ENCODE measurements around the gene CDPF1.

CDPF1 gene

DNA sequence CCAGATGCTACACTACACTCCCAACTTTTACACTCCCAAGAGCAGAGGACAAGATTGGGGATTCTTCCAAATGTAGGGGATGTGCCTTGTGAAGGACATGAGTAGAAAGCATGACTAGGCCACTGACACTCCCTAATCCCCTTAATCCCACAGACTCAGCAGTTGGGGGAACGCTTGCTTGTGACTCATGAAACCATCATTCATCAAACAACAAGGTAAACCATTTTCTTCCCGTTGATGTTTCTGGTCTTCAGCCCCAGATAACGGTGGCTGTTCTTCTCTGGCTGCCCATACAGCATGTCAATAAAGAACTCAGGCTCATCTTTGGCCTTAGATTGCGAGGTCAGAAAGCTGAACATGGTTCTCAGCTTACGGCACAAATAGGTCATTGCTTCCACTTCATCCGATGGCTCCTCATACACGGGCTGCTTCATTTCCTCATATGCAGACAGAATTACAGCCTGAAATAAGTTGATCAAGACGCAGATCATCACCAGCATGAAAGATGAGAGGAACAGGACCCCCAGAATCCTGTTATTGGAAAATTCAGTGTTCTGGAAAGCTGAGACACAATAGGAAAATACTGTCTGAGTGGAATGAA, 6.4 kb upstream of the CDPF1 start:
- peak; percentile 52 for DNase-seq (ENCODE audit: low read depth, low spot score)

- DNase-seq (ENCODE audit: low read depth, low spot score), result no peak
Observed at GRCh38 chr22:46251816-46252380, 1.8 kb upstream of the CDPF1 start.

- no peak for DNase-seq (ENCODE audit: low read depth, low spot score)
Observed at GRCh38 chr22:46251266-46251665, 1.2 kb upstream of the CDPF1 start.

- no peak for DNase-seq (ENCODE audit: low read depth, low spot score)
Observed at GRCh38 chr22:46250783-46251125, 661 bp upstream of the CDPF1 start.

DNA sequence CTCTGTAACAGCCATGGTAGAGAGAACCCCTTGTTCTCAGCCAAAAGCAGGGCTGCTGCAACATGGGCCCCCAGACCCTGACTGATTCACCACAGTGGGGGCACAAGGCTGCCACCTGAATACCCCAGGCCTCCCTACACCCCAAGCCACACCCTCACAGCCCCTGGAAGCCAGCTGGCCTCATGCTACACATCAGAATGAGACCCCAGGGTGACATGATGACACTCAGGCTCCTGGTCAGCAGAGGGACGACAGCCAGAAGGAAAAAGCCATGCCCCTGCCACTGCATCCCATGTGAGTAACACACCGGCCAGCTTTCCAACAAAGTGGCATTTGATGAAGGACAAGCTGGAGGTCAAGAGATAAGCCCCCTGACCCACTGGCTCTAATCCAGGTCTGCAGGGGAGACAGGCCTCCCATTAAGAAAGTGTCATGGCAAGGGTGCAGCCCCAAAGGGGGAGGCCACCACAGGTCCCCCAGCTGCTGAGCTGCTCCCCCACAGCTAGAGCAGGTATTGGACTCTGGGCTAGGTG, 2.6 kb downstream of the CDPF1 start:
- DNase-seq (ENCODE audit: low read depth, low spot score), result no peak

GRCh38 chr22:46246178-46246577, 3.9 kb downstream of the CDPF1 start:
- DNase-seq (ENCODE audit: low read depth, low spot score), result no peak

DNA sequence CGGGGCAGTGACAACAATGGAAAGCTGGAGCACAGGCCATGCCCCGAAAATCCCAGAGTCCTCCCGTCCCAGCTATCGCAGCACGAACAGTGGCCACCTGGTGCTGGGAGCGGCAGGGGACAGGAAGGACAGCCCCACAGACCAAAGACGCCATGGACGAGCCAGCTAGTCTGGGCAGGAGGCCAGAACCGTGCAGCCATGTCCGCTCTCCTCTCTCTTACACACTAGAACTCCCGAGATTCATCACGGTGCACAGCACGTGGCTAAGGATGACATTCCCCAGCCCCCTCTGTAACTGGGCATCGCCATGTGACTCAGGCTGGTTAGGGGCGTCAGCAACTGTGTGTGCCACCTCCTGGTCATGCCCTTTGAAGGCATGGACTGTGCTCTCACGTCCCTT, 4.6 kb downstream of the CDPF1 start:
- DNase-seq (ENCODE audit: low read depth, low spot score), result no peak

- DNase-seq (ENCODE audit: low read depth, low spot score), result no peak
Observed at GRCh38 chr22:46244771-46245170, 5.3 kb downstream of the CDPF1 start.

- no peak for DNase-seq (ENCODE audit: low read depth, low spot score)
Observed at GRCh38 chr22:46242076-46242475, 8.0 kb downstream of the CDPF1 start.

- DNase-seq (ENCODE audit: low read depth, low spot score), result no peak
Observed at GRCh38 chr22:46241396-46242007, 8.6 kb downstream of the CDPF1 start.

- DNase-seq (ENCODE audit: low read depth, low spot score), result no peak
Observed at GRCh38 chr22:46240907-46241306, 9.2 kb downstream of the CDPF1 start.

GRCh38 chr22:46240506-46240905, 9.6 kb downstream of the CDPF1 start:
- no peak for DNase-seq (ENCODE audit: low read depth, low spot score)

GRCh38 chr22:46240073-46240472, 10.0 kb downstream of the CDPF1 start:
- no peak for DNase-seq (ENCODE audit: low read depth, low spot score)

GRCh38 chr22:46239261-46240048, 10.6 kb downstream of the CDPF1 start:
- no peak for DNase-seq (ENCODE audit: low read depth, low spot score)

- DNase-seq (ENCODE audit: low read depth, low spot score), result no peak
Observed at GRCh38 chr22:46238541-46238940, 11.6 kb downstream of the CDPF1 start.

DNA sequence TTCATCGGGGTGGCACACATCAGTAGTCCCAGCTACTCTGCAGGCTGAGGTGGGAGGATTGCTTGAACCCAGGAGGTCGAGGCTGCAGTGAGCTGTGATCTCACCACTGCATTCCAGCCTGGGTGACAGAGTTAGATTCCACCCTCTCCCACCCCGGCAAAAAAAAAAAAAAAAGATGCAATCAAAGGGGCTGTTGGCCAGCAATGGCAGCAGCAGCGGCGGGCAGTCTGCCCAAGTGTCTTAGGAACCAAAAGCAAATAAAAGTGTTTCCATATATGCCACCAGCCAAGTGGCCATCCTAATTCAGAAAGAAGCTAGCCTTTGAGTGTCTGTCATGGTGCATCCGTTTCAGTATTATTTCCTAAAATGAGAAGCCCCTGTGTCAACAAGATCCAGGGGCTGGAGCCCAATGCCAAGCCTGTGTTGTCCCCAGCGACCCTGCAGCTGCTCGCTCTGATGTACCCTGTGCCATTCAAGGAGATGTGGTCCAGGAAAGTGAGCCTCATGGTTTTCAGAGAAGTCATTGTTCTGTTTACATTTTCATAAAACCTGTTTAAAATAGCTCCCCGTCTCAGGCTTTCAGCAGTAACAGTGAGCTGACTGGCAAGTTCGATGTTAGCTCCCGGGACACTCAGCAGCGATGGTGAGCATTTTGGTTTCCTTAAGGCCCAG, 12.5 kb downstream of the CDPF1 start:
- DNase-seq (ENCODE audit: low read depth, low spot score), result no peak

GRCh38 chr22:46234969-46235368, 15.1 kb downstream of the CDPF1 start:
- DNase-seq (ENCODE audit: low read depth, low spot score), result no peak

DNA sequence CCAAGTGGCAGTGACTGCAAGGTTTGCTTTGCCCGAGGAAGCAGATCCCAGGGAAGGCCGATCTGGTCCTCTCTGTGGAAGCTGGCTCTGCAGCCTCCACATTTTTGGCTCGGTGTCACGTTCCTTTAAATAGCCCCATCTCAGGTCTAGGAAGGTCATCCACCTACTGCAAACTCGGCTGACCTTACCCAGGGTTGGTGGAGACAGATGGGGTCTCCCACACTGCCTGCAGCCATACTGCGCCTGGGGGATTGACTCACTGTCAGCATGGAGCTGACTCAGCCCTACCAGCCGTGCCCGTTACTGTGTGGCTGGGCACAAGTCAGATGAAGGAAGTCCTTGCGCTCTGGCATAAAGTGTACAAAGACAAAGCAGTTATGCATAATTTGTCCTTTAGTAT, 16.9 kb downstream of the CDPF1 start:
- peak; percentile 67 for DNase-seq (ENCODE audit: low read depth, low spot score)

GRCh38 chr22:46230262-46230901, 19.7 kb downstream of the CDPF1 start:
- no peak for DNase-seq (ENCODE audit: low read depth, low spot score)

DNA sequence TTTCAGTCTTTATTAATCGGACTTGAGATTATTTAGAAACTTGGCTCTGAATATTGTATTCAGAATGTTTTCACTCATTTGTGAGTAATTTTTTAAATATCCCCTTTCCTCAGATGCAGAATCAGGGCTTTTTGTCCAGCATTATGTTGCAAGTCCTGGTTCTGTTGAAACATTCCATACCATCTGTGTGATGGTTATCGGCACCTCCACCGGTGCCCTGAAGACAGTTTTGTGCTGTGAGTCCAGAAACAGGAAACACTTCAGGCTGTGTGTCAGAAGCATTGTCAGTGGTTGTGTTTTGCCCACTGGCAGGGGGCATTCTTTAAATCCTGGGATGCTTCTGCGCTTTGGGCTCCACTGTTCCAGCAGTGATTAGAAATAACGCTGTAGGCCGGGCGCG, 20.4 kb downstream of the CDPF1 start:
- DNase-seq (ENCODE audit: low read depth, low spot score), result no peak

DNA sequence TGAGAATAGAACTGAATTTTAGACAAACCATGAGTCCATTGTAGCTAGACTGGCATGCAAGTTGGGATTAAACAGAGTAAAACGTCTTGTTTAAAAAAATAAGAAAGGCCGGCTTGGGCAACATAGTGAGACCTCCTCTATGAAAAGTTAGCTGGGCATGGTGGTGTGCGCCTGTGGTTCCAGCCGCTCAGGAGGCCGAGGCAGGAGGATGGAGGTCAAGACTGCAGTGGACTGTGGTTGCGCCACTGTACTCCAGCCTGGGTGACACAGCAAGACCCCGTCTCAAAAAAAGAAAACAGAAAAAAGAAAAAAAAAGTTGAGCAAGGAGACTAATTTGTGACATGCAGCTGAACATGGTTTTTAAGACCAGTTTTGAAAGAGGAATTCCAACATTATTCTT, 23.5 kb downstream of the CDPF1 start:
- DNase-seq (ENCODE audit: low read depth, low spot score), result no peak

GRCh38 chr22:46225631-46226030, 24.5 kb downstream of the CDPF1 start:
- DNase-seq (ENCODE audit: low read depth, low spot score), result no peak
